ENCODE results near the gene PLSCR3.

- no peak for TF ChIP-seq EZH2 (IDR thresholded peaks at IDR 0.05; ENCODE audit: low read depth)
- TF ChIP-seq, protein P1, sequence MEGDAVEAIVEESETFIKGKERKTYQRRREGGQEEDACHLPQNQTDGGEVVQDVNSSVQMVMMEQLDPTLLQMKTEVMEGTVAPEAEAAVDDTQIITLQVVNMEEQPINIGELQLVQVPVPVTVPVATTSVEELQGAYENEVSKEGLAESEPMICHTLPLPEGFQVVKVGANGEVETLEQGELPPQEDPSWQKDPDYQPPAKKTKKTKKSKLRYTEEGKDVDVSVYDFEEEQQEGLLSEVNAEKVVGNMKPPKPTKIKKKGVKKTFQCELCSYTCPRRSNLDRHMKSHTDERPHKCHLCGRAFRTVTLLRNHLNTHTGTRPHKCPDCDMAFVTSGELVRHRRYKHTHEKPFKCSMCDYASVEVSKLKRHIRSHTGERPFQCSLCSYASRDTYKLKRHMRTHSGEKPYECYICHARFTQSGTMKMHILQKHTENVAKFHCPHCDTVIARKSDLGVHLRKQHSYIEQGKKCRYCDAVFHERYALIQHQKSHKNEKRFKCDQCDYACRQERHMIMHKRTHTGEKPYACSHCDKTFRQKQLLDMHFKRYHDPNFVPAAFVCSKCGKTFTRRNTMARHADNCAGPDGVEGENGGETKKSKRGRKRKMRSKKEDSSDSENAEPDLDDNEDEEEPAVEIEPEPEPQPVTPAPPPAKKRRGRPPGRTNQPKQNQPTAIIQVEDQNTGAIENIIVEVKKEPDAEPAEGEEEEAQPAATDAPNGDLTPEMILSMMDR (conservative IDR thresholded peaks at IDR 0.05), result no peak
These were observed 1.4 kb downstream of the PLSCR3 start for GRCh38 chr17:7392696-7393612.
